ENCODE results near the gene UGCG.

GRCh38 chr9:111917980-111918379 lies 21.4 kb downstream of the UGCG start:
- no peak for TF ChIP-seq GTF2F1 (IDR thresholded peaks at IDR 0.05; ENCODE audit: borderline replicate concordance, low read depth, low read length)
- no peak for TF ChIP-seq CTCF (IDR thresholded peaks at IDR 0.05; ENCODE audit: control extremely low read depth in 1 of 3, insufficient read depth in 1 of 3, low read depth in 1 of 3, low read length in 3 of 3)
- TF ChIP-seq NRF1 (IDR thresholded peaks at IDR 0.05; ENCODE audit: low read depth, low read length) = no peak
- TF ChIP-seq FOSL1 (IDR thresholded peaks at IDR 0.05; ENCODE audit: insufficient read depth, low read depth, low read length) = no peak
- TF ChIP-seq KDM5A (IDR thresholded peaks at IDR 0.05; ENCODE audit: low read length) = no peak
- no peak for TF ChIP-seq CBX8 (IDR thresholded peaks at IDR 0.05; ENCODE audit: borderline replicate concordance, low read depth, low read length)
- TF ChIP-seq JUND (IDR thresholded peaks at IDR 0.05; ENCODE audit: low read length) = no peak

Data from H1 (cell line).